ENCODE results near the gene KLK1.
"Not testable (repeated sequence)": the region's sequence is repeated elsewhere in the genome, so short reads cannot be mapped to it uniquely, and the experiment has no call there.

Gene KLK1

GRCh38 chr19:50772912-50773311 lies 50.7 kb downstream of the KLK1 start:
- H3K36me3 ChIP-seq (ENCODE audit: control insufficient read depth, insufficient read depth, low read length); H3K4me3 ChIP-seq (ENCODE audit: low read depth, low read length); H3K27ac ChIP-seq (ENCODE audit: low read depth, low read length); H3K9ac ChIP-seq (ENCODE audit: low read length); H3K4me1 ChIP-seq (ENCODE audit: control insufficient read depth, insufficient read depth, low read length); H3K9me3 ChIP-seq (ENCODE audit: control insufficient read depth, insufficient read depth, low read depth, low read length): not testable (repeated sequence)
- peaks cover 17% of the 10 kb centered on the region for H3K27me3 ChIP-seq (ENCODE audit: control insufficient read depth, insufficient read depth, low read length)

DNA sequence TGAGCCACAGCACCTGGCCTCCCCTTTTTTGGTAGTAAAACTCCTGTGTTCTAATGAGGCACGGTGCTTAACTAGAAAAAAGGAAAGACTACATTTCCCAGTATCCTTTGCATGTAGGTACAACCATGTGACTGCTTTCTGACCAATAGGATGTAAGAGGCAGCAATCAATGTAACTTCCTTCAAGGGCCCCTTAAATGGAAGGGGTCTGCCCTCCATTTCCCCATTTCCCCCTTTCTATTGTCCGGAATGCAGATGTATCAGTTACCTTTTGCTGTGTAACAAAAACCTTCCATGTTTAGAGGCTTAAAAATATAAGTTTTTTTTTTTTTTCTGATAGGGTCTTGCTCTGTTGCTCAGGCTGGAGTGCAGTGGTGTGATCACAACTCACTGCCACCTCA lies 51.1 kb downstream of the KLK1 start:
- Histone ChIP-seq H3K4me1 (ENCODE audit: control insufficient read depth, insufficient read depth, low read length) (peaks cover under 1% of the 10 kb centered on the region; the same call in 1 of the 2 replicates), H3K27ac (ENCODE audit: low read depth, low read length) (no peak overlapping the region), H3K36me3 (ENCODE audit: control insufficient read depth, insufficient read depth, low read length) (no peaks in the 10 kb centered on the region), H3K9ac (ENCODE audit: low read length) (no peak overlapping the region), H3K9me3 (ENCODE audit: control insufficient read depth, insufficient read depth, low read depth, low read length) (peaks cover 3% of the 10 kb centered on the region; the same call in 1 of the 2 replicates), H3K27me3 (ENCODE audit: control insufficient read depth, insufficient read depth, low read length) (peaks cover 13% of the 10 kb centered on the region), H3K4me3 (ENCODE audit: low read depth, low read length) (no peak overlapping the region)

GRCh38 chr19:50770888-50771287 lies 52.7 kb downstream of the KLK1 start:
- no peak overlapping the region for H3K27ac ChIP-seq (ENCODE audit: low read depth, low read length)
- peaks cover 4% of the 10 kb centered on the region; the same call in 1 of the 2 replicates for H3K27me3 ChIP-seq (ENCODE audit: control insufficient read depth, insufficient read depth, low read length)
- H3K4me3 ChIP-seq (ENCODE audit: low read depth, low read length), result no peak overlapping the region
- H3K4me1 ChIP-seq (ENCODE audit: control insufficient read depth, insufficient read depth, low read length), result no peaks in the 10 kb centered on the region
- no peak overlapping the region for H3K9ac ChIP-seq (ENCODE audit: low read length)
- H3K9me3 ChIP-seq (ENCODE audit: control insufficient read depth, insufficient read depth, low read depth, low read length), result peaks cover 3% of the 10 kb centered on the region; the same call in 1 of the 2 replicates
- no peaks in the 10 kb centered on the region for H3K36me3 ChIP-seq (ENCODE audit: control insufficient read depth, insufficient read depth, low read length)

DNA sequence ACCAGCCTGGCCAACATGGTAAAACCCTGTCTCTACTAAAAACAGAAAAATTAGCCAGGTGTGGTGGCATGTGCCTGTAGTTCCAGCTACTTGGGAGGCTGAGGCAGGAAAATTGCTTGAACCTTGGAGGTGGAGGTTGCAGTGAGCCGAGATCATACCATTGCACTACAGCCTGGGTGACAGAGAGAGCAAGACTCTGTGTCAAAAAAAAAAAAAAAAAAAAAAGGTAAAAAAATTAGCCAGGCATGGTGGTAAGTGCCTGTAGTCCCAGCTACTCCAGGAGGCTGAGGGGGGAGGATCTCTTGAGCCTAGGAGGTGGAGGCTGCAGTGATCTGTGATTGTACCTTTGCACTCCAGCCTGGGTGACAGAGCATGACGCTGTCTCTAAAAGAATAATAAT lies 53.4 kb downstream of the KLK1 start, which contains the start of gene GPR32:
GPR32 (plus strand) TSS at position 301 of the 400 bp plus-strand sequence. CDS start 137 bp downstream, outside the sequence.
- H3K9me3 ChIP-seq (ENCODE audit: control insufficient read depth, insufficient read depth, low read depth, low read length); H3K9ac ChIP-seq (ENCODE audit: low read length); H3K36me3 ChIP-seq (ENCODE audit: control insufficient read depth, insufficient read depth, low read length); H3K27me3 ChIP-seq (ENCODE audit: control insufficient read depth, insufficient read depth, low read length); H3K27ac ChIP-seq (ENCODE audit: low read depth, low read length); H3K4me1 ChIP-seq (ENCODE audit: control insufficient read depth, insufficient read depth, low read length); H3K4me3 ChIP-seq (ENCODE audit: low read depth, low read length): not testable (repeated sequence)

Data from HUES6 (cell line).